ENCODE results near the gene MFAP4. TPM values are rescaled to one million over a fixed set of nuclear protein-coding genes. Genes with fewer than 3 reads are reported as not detected.

The MFAP4 gene
- polyA plus RNA-seq, 3 donors, result 0.12 to 0.73 (median 0.12) TPM

DNA sequence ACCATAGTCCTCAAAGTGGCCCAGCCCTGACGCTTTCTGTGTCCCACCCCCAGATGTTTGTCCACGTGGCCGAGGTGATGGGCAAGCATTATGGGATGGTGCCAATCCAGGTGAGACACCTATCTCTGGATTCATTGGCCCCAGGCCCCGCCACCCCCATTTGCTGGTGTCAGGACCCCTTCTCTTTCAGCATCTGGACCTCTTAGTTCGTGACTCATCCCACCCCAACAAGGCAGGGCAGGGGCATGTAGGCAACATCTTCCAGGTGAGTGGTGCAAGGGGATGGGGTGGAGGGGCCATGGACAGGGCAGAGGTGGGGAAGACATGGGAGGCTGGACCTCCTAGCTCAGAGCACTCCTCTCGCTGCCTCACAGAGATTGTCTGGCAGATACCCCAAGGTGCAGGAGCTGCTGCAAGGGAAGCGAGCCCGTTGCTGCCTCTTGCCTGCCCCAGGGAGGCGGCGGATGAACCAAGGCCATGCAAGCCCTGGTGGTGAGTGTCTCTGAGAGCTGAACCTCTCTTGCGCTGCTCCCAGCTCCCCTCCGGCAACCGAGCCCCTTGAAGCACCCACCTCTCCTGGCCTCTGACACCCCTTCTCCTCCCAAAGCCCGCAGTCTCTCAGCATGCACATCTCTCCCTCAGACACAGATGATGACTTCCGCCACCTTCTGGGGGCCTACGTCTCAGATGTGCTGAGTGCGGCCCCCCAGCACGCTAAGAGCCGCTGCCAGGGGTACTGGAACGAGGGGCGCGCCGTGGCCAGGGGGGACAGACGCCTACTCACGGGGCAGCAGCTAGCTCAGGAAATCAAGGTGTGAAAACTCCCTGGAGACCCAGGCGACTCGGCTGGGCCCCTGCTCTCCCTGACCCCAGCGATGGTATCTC is 27.6 kb upstream of the MFAP4 start:
- no peak overlapping the region for H2AFZ ChIP-seq (ENCODE audit: insufficient read depth, low read depth, low read length, poor library complexity, severe bottlenecking)
- H3K9me3 ChIP-seq (replicated peaks in 1 of 2; ENCODE audit: control insufficient read depth in 1 of 2, insufficient read depth in 1 of 2, low read length in 2 of 2), result no peaks in the 10 kb centered on the region
- WGBS (ENCODE audit: insufficient coverage), result 92% methylated on average over 26 of the region's 28 CpGs
- H3K36me3 ChIP-seq (replicated peaks in 1 of 2; ENCODE audit: control insufficient read depth in 1 of 2, insufficient read depth in 2 of 2, low read length in 2 of 2), result no peaks in the 10 kb centered on the region
- Mint-ChIP-seq H3K36me3 (no peaks in the 10 kb centered on the region), H3K9me3 (no peaks in the 10 kb centered on the region), H3K27ac (peak overlapping the region in 1 of 7 donors; percentile 18), H3K4me3 (no peak overlapping the region), H3K4me1 (peaks cover 14% of the 10 kb centered on the region), H3K27me3 (ENCODE audit: low read depth in 3 of 3) (peaks cover 10 to 23% (median 13%) of the 10 kb centered on the region in 3 donors)
- TF ChIP-seq, protein P1, sequence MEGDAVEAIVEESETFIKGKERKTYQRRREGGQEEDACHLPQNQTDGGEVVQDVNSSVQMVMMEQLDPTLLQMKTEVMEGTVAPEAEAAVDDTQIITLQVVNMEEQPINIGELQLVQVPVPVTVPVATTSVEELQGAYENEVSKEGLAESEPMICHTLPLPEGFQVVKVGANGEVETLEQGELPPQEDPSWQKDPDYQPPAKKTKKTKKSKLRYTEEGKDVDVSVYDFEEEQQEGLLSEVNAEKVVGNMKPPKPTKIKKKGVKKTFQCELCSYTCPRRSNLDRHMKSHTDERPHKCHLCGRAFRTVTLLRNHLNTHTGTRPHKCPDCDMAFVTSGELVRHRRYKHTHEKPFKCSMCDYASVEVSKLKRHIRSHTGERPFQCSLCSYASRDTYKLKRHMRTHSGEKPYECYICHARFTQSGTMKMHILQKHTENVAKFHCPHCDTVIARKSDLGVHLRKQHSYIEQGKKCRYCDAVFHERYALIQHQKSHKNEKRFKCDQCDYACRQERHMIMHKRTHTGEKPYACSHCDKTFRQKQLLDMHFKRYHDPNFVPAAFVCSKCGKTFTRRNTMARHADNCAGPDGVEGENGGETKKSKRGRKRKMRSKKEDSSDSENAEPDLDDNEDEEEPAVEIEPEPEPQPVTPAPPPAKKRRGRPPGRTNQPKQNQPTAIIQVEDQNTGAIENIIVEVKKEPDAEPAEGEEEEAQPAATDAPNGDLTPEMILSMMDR (IDR thresholded peaks at IDR 0.05), result no peak
- peaks cover 0 to 9% of the 10 kb centered on the region in 2 donors for H3K27me3 ChIP-seq (ENCODE audit: control insufficient read depth in 2 of 2, insufficient read depth in 2 of 2, low read length in 2 of 2)
- no peak overlapping the region for H3K4me2 ChIP-seq (replicated peaks; ENCODE audit: extremely low read depth, low read length, poor library complexity, severe bottlenecking)
- H3K4me1 ChIP-seq (ENCODE audit: control insufficient read depth in 1 of 2, insufficient read depth in 2 of 2, low read length in 2 of 2), result peaks cover 3 to 7% of the 10 kb centered on the region in 2 donors
- intact Hi-C loops (cut with micrococcal nuclease), result loop anchor here in 1 of 2 donors (5.0 to 10.0 kb wide), 2 partner anchors 32 to 50 kb away; partner anchors contain the start of gene B9D1
- no peak overlapping the region for H3K27ac ChIP-seq (ENCODE audit: low read depth in 1 of 2, low read length in 2 of 2)
- DNase-seq, result no peak
- no peak overlapping the region for H3K9ac ChIP-seq (ENCODE audit: insufficient read depth, low read length, poor library complexity, severe bottlenecking)
- H4K20me1 ChIP-seq (ENCODE audit: insufficient read depth, low read length), result no peaks in the 10 kb centered on the region
- H3K79me2 ChIP-seq (ENCODE audit: insufficient read depth, low read length), result no peaks in the 10 kb centered on the region
- no peak overlapping the region for H3K4me3 ChIP-seq (replicated peaks in 1 of 3; ENCODE audit: low read depth in 2 of 3, low read length in 3 of 3)

DNA sequence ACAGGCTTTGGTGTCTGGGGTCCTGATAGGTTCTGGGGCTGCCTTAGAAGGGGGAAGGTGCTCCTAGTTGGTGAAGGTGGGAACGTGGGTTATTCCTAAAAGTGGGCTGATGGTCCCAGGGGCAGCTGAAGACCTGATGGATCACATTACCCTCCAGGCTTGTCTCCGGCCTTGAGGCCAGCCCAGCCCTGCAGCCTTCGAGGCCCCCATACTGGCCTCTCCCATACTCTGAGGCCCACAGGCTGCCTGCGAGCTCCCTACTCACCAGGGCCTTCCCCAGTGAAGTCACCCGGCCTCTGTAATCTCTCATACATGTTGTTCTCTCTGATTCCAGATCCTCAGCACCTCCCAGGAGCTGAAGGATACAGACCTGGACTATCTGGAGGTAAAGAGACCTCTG is 26.8 kb upstream of the MFAP4 start:
- H3K4me3 Mint-ChIP-seq, result no peak overlapping the region
- no peak overlapping the region for H3K27ac Mint-ChIP-seq
- peaks cover 12% of the 10 kb centered on the region for H3K4me1 Mint-ChIP-seq
- no peaks in the 10 kb centered on the region for H3K9me3 ChIP-seq (replicated peaks in 1 of 2; ENCODE audit: control insufficient read depth in 1 of 2, insufficient read depth in 1 of 2, low read length in 2 of 2)
- no peak overlapping the region for H3K9ac ChIP-seq (ENCODE audit: insufficient read depth, low read length, poor library complexity, severe bottlenecking)
- H3K9me3 Mint-ChIP-seq, result no peaks in the 10 kb centered on the region
- intact Hi-C loops (cut with micrococcal nuclease), result loop anchor here in 1 of 2 donors (10.0 kb wide), 1 partner anchor 49 kb away; the partner anchor contains the start of gene B9D1
- peaks cover 10 to 23% (median 13%) of the 10 kb centered on the region in 3 donors for H3K27me3 Mint-ChIP-seq (ENCODE audit: low read depth in 3 of 3)
- H3K27ac ChIP-seq (ENCODE audit: low read depth in 1 of 2, low read length in 2 of 2), result no peak overlapping the region
- H3K4me1 ChIP-seq (ENCODE audit: control insufficient read depth in 1 of 2, insufficient read depth in 2 of 2, low read length in 2 of 2), result peaks cover 3 to 5% of the 10 kb centered on the region in 2 donors
- H3K4me2 ChIP-seq (replicated peaks; ENCODE audit: extremely low read depth, low read length, poor library complexity, severe bottlenecking), result no peak overlapping the region
- H2AFZ ChIP-seq (ENCODE audit: insufficient read depth, low read depth, low read length, poor library complexity, severe bottlenecking), result no peak overlapping the region
- H3K36me3 ChIP-seq (replicated peaks in 1 of 2; ENCODE audit: control insufficient read depth in 1 of 2, insufficient read depth in 2 of 2, low read length in 2 of 2), result no peaks in the 10 kb centered on the region
- no peaks in the 10 kb centered on the region for H4K20me1 ChIP-seq (ENCODE audit: insufficient read depth, low read length)
- TF ChIP-seq, protein P1 (IDR thresholded peaks at IDR 0.05), result no peak
- H3K79me2 ChIP-seq (ENCODE audit: insufficient read depth, low read length), result no peaks in the 10 kb centered on the region
- peaks cover 0 to 9% of the 10 kb centered on the region in 2 donors for H3K27me3 ChIP-seq (ENCODE audit: control insufficient read depth in 2 of 2, insufficient read depth in 2 of 2, low read length in 2 of 2)
- WGBS (ENCODE audit: insufficient coverage), result 81% methylated on average over 3 of the region's 5 CpGs
- no peaks in the 10 kb centered on the region for H3K36me3 Mint-ChIP-seq
- H3K4me3 ChIP-seq (replicated peaks in 1 of 3; ENCODE audit: low read depth in 2 of 3, low read length in 3 of 3), result no peak overlapping the region
- DNase-seq, result no peak
